ENCODE measurements around the gene AGRN.
A peak's percentile ranks its signal among the peaks of the same experiment; 100 is the strongest.
"Not testable (repeated sequence)": the region's sequence is repeated elsewhere in the genome, so short reads cannot be mapped to it uniquely, and the experiment has no call there.

AGRN gene

DNA sequence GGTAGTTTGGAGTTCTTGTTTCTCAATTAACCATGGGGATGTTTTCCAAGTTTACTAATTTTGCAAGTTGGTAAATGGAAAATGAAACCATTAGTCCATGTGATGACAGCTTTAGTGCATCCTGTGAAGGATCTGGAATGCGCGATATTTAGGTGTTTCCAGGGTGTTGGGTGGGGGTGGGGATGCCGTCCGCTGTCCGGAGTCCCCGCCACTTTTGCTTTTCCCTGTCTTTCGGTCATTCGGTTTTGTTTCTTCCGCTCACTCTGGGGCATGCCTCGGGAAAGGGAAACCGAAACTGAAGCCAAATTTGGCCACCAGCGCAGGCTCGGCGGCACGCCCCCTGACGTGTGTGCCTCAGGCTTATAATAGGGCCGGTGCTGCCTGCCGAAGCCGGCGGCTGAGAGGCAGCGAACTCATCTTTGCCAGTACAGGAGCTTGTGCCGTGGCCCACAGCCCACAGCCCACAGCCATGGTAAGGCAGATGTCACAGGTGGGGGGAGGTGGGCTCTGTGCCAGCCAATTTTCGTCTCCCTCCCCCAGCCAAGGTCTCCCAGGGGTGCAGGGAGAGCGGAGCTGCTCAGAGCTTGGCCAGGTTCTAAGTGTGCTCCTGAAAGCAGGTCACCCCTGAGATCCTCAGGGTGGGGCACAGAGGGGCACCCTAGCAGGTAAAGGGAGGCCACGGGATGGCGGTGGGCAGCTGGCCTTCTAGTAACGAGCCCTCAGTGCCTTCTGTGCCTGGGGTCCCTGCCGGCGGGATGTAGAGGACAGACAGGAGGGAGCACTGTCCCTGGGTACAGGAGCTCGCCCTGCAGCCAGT lies 6.6 kb upstream of the AGRN start, which contains the start of gene ISG15:
Gene ISG15, plus strand, starts transcription at position 393 of the 817 bp plus-strand sequence. Its CDS starts 77 bp downstream, at position 470.
- H3K36me3 ChIP-seq (ENCODE audit: control insufficient read depth, insufficient read depth, low read length), result no peaks in the 10 kb centered on the region
- peak within 1 kb of the TSS; percentile 87 for H3K4me3 ChIP-seq (ENCODE audit: low read depth, low read length)
- no peak for TF ChIP-seq CTCF (IDR thresholded peaks at IDR 0.05)
- H2AFZ ChIP-seq, result peak within 1 kb of the TSS; percentile 79
- H3K27ac ChIP-seq, result peak within 1 kb of the TSS; percentile 48
- H3K27me3 ChIP-seq (ENCODE audit: control insufficient read depth, insufficient read depth, low read length), result no peaks in the 10 kb centered on the region
- no peaks in the 10 kb centered on the region for H3K9me3 ChIP-seq (ENCODE audit: control insufficient read depth, low read length)
- no peak within 1 kb of the TSS for H3K9ac ChIP-seq
- no peaks in the 10 kb centered on the region for H3K79me2 ChIP-seq
- no peaks in the 10 kb centered on the region for H3K4me1 ChIP-seq
- H3K4me2 ChIP-seq (ENCODE audit: low read length), result peak within 1 kb of the TSS; percentile 88

DNA sequence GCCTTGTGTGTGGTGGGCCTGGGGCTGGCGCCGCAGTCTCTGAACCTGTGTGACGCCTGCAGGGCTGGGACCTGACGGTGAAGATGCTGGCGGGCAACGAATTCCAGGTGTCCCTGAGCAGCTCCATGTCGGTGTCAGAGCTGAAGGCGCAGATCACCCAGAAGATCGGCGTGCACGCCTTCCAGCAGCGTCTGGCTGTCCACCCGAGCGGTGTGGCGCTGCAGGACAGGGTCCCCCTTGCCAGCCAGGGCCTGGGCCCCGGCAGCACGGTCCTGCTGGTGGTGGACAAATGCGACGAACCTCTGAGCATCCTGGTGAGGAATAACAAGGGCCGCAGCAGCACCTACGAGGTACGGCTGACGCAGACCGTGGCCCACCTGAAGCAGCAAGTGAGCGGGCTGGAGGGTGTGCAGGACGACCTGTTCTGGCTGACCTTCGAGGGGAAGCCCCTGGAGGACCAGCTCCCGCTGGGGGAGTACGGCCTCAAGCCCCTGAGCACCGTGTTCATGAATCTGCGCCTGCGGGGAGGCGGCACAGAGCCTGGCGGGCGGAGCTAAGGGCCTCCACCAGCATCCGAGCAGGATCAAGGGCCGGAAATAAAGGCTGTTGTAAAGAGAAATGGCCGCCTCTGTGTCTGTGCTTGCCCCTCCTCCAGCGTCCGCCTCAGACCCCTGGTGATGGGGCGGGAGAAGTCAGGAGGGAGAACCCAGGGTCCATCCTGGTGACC lies 5.8 kb upstream of the AGRN start:
- H3K27ac ChIP-seq, result no peak overlapping the region
- H3K4me1 ChIP-seq, result no peaks in the 10 kb centered on the region
- no peak for TF ChIP-seq CTCF (IDR thresholded peaks at IDR 0.05)
- no peaks in the 10 kb centered on the region for H3K27me3 ChIP-seq (ENCODE audit: control insufficient read depth, insufficient read depth, low read length)
- H3K4me3 ChIP-seq (ENCODE audit: low read depth, low read length), result peak overlapping the region; percentile 87
- no peaks in the 10 kb centered on the region for H3K79me2 ChIP-seq
- no peaks in the 10 kb centered on the region for H3K9me3 ChIP-seq (ENCODE audit: control insufficient read depth, low read length)
- no peak overlapping the region for H3K9ac ChIP-seq
- peak overlapping the region; percentile 88 for H3K4me2 ChIP-seq (ENCODE audit: low read length)
- H3K36me3 ChIP-seq (ENCODE audit: control insufficient read depth, insufficient read depth, low read length), result no peaks in the 10 kb centered on the region
- peak overlapping the region; percentile 79 for H2AFZ ChIP-seq

GRCh38 chr1:1014799-1015681 lies 4.9 kb upstream of the AGRN start:
- Histone ChIP-seq H3K4me2 (ENCODE audit: low read length) (no peak overlapping the region), H3K9me3 (ENCODE audit: control insufficient read depth, low read length) (no peaks in the 10 kb centered on the region), H3K36me3 (ENCODE audit: control insufficient read depth, insufficient read depth, low read length) (no peaks in the 10 kb centered on the region), H3K4me3 (ENCODE audit: low read depth, low read length) (no peak overlapping the region), H3K27me3 (ENCODE audit: control insufficient read depth, insufficient read depth, low read length) (no peaks in the 10 kb centered on the region), H3K27ac (no peak overlapping the region), H3K4me1 (no peaks in the 10 kb centered on the region), H2AFZ (no peak overlapping the region), H3K79me2 (no peaks in the 10 kb centered on the region), H3K9ac (no peak overlapping the region)
- no peak for TF ChIP-seq CTCF (IDR thresholded peaks at IDR 0.05)

DNA sequence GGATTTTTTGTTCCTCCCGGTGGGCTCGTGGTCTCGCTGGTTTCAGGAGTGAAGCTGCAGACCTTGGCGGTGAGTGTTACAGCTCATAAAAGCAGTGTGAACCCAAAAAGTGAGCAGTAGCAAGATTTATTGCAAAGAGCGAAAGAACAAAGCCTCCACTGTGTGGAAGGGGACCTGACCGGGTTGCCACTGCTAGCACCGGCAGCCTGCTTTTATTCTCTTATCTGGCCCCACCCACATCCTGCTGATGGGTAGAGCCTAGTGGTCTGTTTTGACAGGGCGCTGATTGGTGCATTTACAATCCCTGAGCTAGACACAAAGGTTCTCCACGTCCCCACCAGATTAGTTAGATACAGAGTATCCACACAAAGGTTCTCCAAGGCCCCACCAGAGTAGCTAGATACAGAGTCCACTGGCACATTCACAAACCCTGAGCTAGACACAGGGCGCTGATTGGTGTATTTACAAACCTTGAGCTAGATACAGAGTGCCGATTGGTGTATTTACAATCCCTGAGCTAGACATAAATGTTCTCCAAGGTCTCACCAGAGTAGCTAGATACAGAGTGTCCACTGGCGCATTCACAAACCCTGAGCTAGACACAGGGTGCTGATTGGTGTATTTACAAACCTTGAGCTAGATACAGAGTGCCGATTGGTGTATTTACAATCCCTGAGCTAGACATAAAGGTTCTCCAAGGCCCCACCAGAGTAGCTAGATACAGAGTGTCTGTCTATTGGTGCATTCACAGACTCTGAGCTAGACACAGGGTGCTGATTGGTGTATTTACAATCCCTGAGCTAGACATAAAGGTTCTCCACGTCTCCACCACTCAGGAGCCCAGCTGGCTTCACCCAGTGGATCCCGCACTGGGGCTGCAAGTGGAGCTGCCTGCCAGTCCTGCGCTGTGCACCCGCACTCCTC lies 2.3 kb upstream of the AGRN start:
- not testable (repeated sequence) for H3K36me3 ChIP-seq (ENCODE audit: control insufficient read depth, insufficient read depth, low read length); H3K4me3 ChIP-seq (ENCODE audit: low read depth, low read length); H3K9ac ChIP-seq; H3K27ac ChIP-seq; H3K79me2 ChIP-seq; H2AFZ ChIP-seq; H3K4me2 ChIP-seq (ENCODE audit: low read length); H3K9me3 ChIP-seq (ENCODE audit: control insufficient read depth, low read length); H3K27me3 ChIP-seq (ENCODE audit: control insufficient read depth, insufficient read depth, low read length); H3K4me1 ChIP-seq

GRCh38 chr1:1018321-1018685 lies 1.6 kb upstream of the AGRN start:
- H3K4me2 ChIP-seq (ENCODE audit: low read length); H3K4me3 ChIP-seq (ENCODE audit: low read depth, low read length); H3K9me3 ChIP-seq (ENCODE audit: control insufficient read depth, low read length); H3K79me2 ChIP-seq; H3K27ac ChIP-seq; H3K4me1 ChIP-seq; H3K27me3 ChIP-seq (ENCODE audit: control insufficient read depth, insufficient read depth, low read length); H3K36me3 ChIP-seq (ENCODE audit: control insufficient read depth, insufficient read depth, low read length); H3K9ac ChIP-seq; H2AFZ ChIP-seq: not testable (repeated sequence)

Measured in parathyroid adenoma (tissue), 2 donors.